Pancreas (tissue), 10 donors: ENCODE results near the gene RASSF4. TPM values are rescaled to one million over a fixed set of nuclear protein-coding genes. Genes with fewer than 3 reads are reported as not detected.

Experiments used
- ATAC-seq, 4 donors: fragments of 200-7000 bp; cut with Tn5 transposase; one replicate each; pipeline versions ENCODE4 v1.8.0 to v1.9.1; 2020; ENCODE audit warnings: mild to moderate bottlenecking in 4 of 4, moderate library complexity in 4 of 4
- DNase-seq, 6 donors: peaks; one replicate each; pipeline ENCODE4 v3.0.0-alpha.2; 2020
- FAIRE-seq: peaks from 2 replicates; lab custom pipeline; 2012; peaks lifted over from hg19 to GRCh38; lab: Jason Lieb, UNC
- H3K27ac ChIP-seq, 4 donors: fragments of 200-600 bp; sonication (generic); 1 replicate in 3 of 4; 2 replicates in 1 of 4; pipeline versions ENCODE4 v1.5.0 to v1.8.0; 2020
- H3K27me3 ChIP-seq, 4 donors: fragments of 200-600 bp; one replicate each; pipeline ENCODE4 v1.8.0; 2021
- H3K36me3 ChIP-seq, 3 donors: fragments of 200-600 bp; sonication (generic) in 1 of 3; one replicate each; pipeline versions ENCODE4 v1.5.0 to v1.8.0; 2020 to 2021
- H3K4me1 ChIP-seq, 3 donors: fragments of 200-600 bp; one replicate each; pipeline ENCODE4 v1.8.0; 2021
- H3K4me3 ChIP-seq, 4 donors: fragments of 200-600 bp; sonication (generic) in 2 of 4; one replicate each; pipeline versions ENCODE4 v1.5.0 to v1.8.0; 2020 to 2021
- H3K9me3 ChIP-seq, 4 donors: fragments of 200-600 bp; one replicate each; pipeline ENCODE4 v1.8.0; 2021
- CTCF ChIP-seq, 4 donors: fragments of 200-600 bp; sonication (generic) in 3 of 4; IDR thresholded peaks; one replicate each; pipeline versions ENCODE4 v1.5.0 to v1.8.0; 2021; ENCODE audit warnings: antibody characterized with exemption in 4 of 4
- WGBS, 2 donors: extraction: QIAGEN DNeasy Blood & Tissue Kit; methylation state at CpG; one replicate each; pipeline ENCODE4 v1.1.7; 2013; 5-methylcytosine and 5-hydroxymethylcytosine counted together
- intact Hi-C, 3 donors: fragments of 100-400 bp; cut with DNase I; formaldehyde crosslinking; loops; one replicate each; pipeline versions ENCODE4 v1.11.1 to v1.14.2; 2022
- polyA plus RNA-seq, 2 donors: library from polyadenylated mRNA; stranded (reverse); fragments of 200-250 nt; gene quantifications; one replicate each; pipeline ENCODE4 v1.2.3, GENCODE V29; 2013
- total RNA-seq, 6 donors: library from RNA; stranded (reverse); fragmentation: NEBNext Ultra II Directional in 4 of 6; extraction: Animal tissue kit (Norgen Biotek cat#: 25700) in 4 of 6; gene quantifications; one replicate each; pipeline versions ENCODE4 v1.2.1 to v1.2.4, GENCODE V29; 2021 to 2023
- donor health status: healthy with polysubstance abuse.
- donor health status: DM: no; HTN: no; CAD: no; lungs with moderate emphysema.
- donor health status: DM: no; HTN: no; CAD: no.
- donor health status: control.
- donor health status: control.
- donor health status: Bipolar disorder and iron deficiency.
- donor health status: DM: yes; HTN: yes; CAD: no.
- donor health status: DM: no; HTN: no; CAD: no.
- donor health status: DM: no; HTN: no; CAD: no.
- donor health status: DM: yes; HTN: yes; CAD: no.

The RASSF4 gene
- total and polyA plus RNA-seq, 8 donors, result 13.9 to 100 (median 37.8) TPM

DNA sequence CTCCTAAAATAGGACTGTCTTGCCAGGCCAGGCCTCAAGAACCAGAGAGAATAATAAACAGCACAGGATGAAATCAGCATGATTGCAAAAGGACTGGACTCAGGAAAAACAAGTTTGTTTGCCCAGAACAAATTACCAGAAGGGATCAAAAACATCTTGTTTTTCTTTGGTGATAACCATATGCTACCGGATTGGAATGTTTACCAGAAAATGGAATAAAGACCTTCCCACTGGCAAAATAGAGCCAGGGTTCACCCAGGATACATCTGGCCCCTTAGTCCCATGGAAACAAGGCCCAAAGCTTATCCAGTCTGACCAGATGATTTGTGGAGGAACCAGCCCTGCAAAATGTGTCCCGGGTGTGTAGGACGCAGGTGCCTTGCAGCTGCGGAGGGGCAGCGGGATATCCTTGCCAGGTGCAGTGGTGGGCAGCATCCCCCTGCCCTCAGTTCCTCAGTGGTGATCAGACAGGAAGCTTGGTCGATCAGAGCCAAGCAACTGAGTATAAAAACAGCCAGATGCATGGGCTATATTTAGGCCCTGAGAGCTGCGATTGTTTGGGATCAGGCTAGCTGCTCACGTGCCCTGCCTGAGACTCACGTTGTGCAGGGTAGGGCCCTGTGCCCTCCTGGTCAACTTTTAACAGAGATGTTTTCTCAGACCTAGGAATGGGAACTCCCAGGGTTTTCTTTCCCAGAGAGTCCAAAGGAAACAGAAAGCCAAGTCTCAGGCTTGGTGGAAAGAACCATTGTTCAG, 36.5 kb downstream of the RASSF4 start:
- intact Hi-C loops, result no loop called here
- H3K4me3 ChIP-seq, result no peak overlapping the region
- no peaks in the 10 kb centered on the region for H3K27me3 ChIP-seq
- peaks cover 55 to 77% (median 56%) of the 10 kb centered on the region in 3 donors for H3K4me1 ChIP-seq
- 5 to 6% methylated on average over 9 of the region's 9 CpGs for WGBS, 2 donors
- ATAC-seq, result peak; percentile 35 to 56 (median 50)
- no peak for TF ChIP-seq CTCF (IDR thresholded peaks at IDR 0.05)
- no peak for FAIRE-seq
- no peaks in the 10 kb centered on the region for H3K36me3 ChIP-seq
- DNase-seq, result peak; percentile 53 to 71 (median 60)
- peak overlapping the region; percentile 59 to 87 (median 83) for H3K27ac ChIP-seq
- no peaks in the 10 kb centered on the region for H3K9me3 ChIP-seq

GRCh38 chr10:44997105-44997748, 37.6 kb downstream of the RASSF4 start:
- peaks cover 51 to 72% (median 55%) of the 10 kb centered on the region in 3 donors for H3K4me1 ChIP-seq
- WGBS, 2 donors, result 87 to 92% methylated on average over 6 of the region's 6 CpGs
- FAIRE-seq, result no peak
- no peak for DNase-seq
- H3K27ac ChIP-seq, result peak overlapping the region; percentile 59 to 87 (median 83)
- intact Hi-C loops, result no loop called here
- no peaks in the 10 kb centered on the region for H3K27me3 ChIP-seq
- H3K9me3 ChIP-seq, result no peaks in the 10 kb centered on the region
- no peak for ATAC-seq
- H3K36me3 ChIP-seq, result no peaks in the 10 kb centered on the region
- no peak for TF ChIP-seq CTCF (IDR thresholded peaks at IDR 0.05)
- no peak overlapping the region for H3K4me3 ChIP-seq

DNA sequence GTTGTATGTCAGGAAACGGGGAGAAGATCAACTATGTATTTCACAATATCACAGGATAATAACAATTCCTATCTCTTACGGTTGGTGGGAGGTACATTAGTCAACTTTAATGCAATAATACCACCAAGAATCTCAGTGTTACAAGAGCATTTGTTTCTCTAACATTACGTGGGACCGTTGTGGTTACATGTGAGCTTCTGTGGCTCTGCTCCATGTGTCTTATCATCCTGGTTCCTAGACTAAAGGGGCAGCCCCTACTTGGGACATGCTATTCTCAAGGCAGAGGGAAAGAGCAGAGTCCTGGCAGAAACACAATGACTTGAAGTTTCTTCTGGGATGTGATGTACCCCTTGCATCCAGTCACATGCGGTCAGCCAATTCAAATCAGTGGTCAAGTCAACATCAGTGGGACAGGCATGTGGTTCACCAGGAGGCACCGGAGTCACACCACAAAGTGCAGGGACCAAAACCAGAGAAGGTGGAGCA, 38.6 kb downstream of the RASSF4 start:
- Histone ChIP-seq H3K4me3 (no peak overlapping the region), H3K27me3 (no peaks in the 10 kb centered on the region), H3K36me3 (no peaks in the 10 kb centered on the region), H3K9me3 (no peaks in the 10 kb centered on the region), H3K27ac (peak overlapping the region in 2 of 4 donors; percentile 82 to 87), H3K4me1 (peaks cover 46 to 67% (median 47%) of the 10 kb centered on the region in 3 donors)
- no peak for ATAC-seq
- no peak for FAIRE-seq
- no peak for TF ChIP-seq CTCF (IDR thresholded peaks at IDR 0.05)
- WGBS, 2 donors, result 84 to 85% methylated on average over 6 of the region's 6 CpGs
- peak in 2 of 6 donors; percentile 14 for DNase-seq
- intact Hi-C loops, result no loop called here

GRCh38 chr10:45000138-45000751, 40.6 kb downstream of the RASSF4 start:
- peak overlapping the region; percentile 47 to 68 (median 60) for H3K4me3 ChIP-seq
- TF ChIP-seq CTCF (IDR thresholded peaks at IDR 0.05), result no peak
- FAIRE-seq (no peak), ATAC-seq (no peak), DNase-seq (peak in 4 of 6 donors; percentile 38 to 58 (median 45))
- intact Hi-C loops, result no loop called here
- no peaks in the 10 kb centered on the region for H3K27me3 ChIP-seq
- peaks cover 0 to 9% (median 0%) of the 10 kb centered on the region in 3 donors for H3K36me3 ChIP-seq
- H3K9me3 ChIP-seq, result no peaks in the 10 kb centered on the region
- WGBS, 2 donors, result 63 to 64% methylated on average over 12 of the region's 12 CpGs
- H3K4me1 ChIP-seq, result peaks cover 30 to 51% (median 39%) of the 10 kb centered on the region in 3 donors
- H3K27ac ChIP-seq, result peak overlapping the region; percentile 87 to 96 (median 95)
